GM19238 (cell line): ENCODE measurements around the gene GLB1L3.
"Not testable (repeated sequence)": the region's sequence is repeated elsewhere in the genome, so short reads cannot be mapped to it uniquely, and the experiment has no call there.

ENCODE experiments used
- DNase-seq: peaks from one replicate; pipeline ENCODE4 v3.0.0; 2011; ENCODE audit warnings: low spot score; ENCODE audit not compliant: insufficient read length

Gene GLB1L3

GRCh38 chr11:134343646-134344045, 67.5 kb downstream of the GLB1L3 start:
- DNase-seq, result no peak

GRCh38 chr11:134344497-134345236, 68.5 kb downstream of the GLB1L3 start:
- DNase-seq, result not testable (repeated sequence)

DNA sequence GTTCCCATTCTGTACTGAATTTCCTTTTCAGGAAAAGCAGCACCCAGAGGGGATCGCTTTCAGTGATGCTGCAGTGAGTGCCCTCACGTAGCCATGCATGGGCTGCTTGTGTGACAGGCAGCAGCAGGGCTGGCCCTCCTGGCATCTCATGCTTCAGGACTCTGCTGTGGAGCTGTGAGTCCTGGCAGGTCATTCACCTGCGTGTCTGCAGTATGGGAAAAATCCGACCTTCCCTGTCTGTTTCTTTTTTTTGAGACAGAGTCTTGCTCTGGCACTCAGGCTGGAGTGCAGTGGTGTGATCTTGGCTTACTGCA, 69.0 kb downstream of the GLB1L3 start:
- DNase-seq, result no peak

- no peak for DNase-seq
Observed at GRCh38 chr11:134346101-134346975, 70.2 kb downstream of the GLB1L3 start.

DNA sequence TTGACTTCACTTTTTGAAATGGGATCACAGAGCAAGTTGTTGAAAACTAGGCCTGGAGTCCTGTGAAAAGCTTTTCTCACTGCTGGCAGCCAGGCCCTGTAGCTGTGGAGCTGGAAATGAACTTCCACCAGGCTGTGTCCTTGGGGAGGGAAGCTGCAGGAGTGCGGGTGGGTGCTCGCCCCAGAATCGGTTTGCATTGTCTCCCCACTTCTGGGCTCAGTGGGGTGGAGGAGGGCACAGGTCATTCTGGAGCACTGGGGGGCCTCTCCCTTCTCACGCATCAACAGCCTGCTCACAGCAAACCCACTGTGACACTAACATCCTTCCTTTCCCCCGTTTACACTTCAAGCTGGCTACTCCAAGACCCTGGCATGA, 70.8 kb downstream of the GLB1L3 start:
- no peak for DNase-seq

GRCh38 chr11:134347441-134347840, 71.3 kb downstream of the GLB1L3 start:
- DNase-seq, result no peak

DNA sequence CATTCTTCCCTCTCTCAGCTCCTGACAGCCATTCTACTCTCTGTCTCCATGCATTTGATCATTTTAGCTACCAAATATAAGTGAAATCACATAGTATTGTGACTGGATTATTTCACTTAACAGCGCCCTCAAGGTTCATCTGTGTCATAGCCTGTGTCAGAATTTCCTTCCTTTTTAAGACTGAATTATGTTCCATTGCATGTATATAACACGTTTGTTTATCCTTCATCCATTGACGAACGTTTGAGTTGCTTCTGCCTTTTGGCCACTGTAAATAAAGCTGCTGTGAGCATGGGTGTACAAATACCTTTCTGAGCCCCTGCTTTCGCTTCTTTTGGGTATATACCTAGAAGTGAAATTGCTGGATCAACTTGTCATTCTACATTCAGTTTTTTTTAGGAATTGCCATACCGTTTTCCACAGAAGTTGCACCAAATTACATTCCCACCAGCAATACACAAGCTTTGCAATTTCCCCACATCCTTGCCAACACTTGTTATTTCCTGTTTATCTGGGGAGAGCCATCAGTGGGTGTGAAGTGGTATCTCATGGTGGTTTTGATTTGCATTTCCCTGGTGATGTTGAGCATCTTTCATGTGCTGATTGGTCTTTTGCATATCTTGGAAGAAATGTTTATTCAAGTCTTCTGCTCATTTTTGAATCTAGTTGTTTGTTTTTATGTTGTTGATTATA, 73.1 kb downstream of the GLB1L3 start:
- DNase-seq, result no peak

GRCh38 chr11:134349802-134350355, 73.7 kb downstream of the GLB1L3 start:
- DNase-seq, result no peak

GRCh38 chr11:134350381-134350780, 74.2 kb downstream of the GLB1L3 start:
- no peak for DNase-seq

DNA sequence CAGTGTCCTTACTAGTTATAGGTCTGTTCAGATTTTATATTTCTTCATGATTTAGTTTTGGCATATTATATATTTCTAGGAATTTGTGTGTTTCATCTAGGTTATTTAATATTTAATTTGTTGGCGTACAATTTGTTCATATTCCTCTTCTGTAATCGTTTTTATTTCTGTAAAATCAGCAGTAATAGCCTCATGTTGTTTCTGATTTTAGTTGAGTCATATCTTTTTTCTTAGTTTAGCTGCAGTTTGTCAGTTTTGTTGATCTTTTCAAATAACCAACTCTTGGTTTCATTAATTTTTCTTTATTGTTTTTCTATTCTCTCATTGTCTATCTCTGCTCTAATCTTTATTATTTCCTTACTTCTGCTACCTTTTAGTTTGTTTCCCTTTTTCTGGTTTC, 75.9 kb downstream of the GLB1L3 start:
- no peak for DNase-seq

DNA sequence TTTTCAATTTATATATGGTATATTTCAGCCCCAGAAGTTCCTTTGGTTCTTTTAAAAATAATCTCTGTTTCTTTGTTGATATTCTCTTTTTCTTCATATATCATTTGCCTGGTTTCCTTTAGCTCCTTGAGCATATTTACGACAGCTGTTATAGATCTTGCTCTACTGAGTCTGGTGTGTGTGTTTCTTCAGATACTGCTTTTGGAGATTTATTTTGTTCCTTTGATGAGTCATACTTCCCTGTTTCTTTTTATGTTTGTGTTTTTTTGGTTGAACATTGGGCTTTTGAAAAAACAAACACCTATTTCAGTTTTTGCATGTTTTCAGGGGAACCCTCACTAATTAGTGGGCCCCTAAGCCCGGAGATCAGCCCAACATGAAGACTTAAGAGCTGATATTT, 79.0 kb downstream of the GLB1L3 start:
- no peak for DNase-seq

GRCh38 chr11:134355656-134356055, 79.5 kb downstream of the GLB1L3 start:
- no peak for DNase-seq

DNA sequence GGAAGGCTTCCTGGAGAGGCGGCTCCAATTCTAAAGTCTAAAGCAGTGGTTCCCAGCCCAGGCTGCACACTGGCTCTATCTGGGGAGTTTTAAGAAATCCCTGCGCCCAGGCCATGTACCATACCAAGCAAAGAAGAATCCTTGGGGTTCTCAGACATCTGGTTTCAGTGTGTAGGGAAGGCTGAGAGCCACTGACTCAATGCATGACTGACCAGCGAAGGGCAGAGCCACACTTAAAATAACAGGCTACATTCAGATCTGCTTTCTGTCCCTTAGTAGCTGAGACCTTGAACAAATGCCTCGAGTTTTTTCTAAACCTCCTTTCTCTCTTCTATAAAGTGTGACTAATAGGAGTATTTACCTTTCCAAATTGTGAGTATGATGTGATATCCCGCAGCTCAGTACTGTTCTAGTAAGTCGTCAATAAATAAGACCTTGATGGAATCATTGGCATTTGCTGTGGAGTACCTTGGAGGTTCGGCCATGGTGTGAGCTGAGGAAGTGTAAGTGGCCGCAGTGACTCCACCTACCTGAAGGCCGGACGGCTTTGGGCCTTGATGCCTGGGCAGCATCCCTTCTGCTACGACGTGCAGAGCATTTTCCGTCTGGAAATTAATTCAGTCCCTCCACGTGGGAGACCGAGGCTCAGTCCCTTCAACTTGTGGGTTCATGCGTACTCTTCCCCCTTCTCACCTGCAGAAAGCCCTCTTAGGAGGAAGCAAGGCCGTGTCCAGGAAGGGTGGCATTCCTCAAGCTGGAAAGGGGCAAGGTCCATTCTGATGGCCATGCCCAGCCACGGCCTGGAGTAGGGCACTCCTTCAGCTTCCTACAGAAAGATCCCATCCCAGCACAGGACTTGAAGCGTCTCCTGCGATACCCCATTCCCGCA, 80.7 kb downstream of the GLB1L3 start:
- no peak for DNase-seq

- no peak for DNase-seq
Observed at GRCh38 chr11:134357545-134357839, 81.3 kb downstream of the GLB1L3 start.

- DNase-seq, result no peak
Observed at GRCh38 chr11:134358165-134358855, 82.1 kb downstream of the GLB1L3 start.

- no peak for DNase-seq
Observed at GRCh38 chr11:134358856-134359490, 82.8 kb downstream of the GLB1L3 start.

- DNase-seq, result no peak
Observed at GRCh38 chr11:134359646-134360045, 83.5 kb downstream of the GLB1L3 start.

- peak; percentile 72 for DNase-seq
Observed at GRCh38 chr11:134360050-134360835, 84.1 kb downstream of the GLB1L3 start.

DNA sequence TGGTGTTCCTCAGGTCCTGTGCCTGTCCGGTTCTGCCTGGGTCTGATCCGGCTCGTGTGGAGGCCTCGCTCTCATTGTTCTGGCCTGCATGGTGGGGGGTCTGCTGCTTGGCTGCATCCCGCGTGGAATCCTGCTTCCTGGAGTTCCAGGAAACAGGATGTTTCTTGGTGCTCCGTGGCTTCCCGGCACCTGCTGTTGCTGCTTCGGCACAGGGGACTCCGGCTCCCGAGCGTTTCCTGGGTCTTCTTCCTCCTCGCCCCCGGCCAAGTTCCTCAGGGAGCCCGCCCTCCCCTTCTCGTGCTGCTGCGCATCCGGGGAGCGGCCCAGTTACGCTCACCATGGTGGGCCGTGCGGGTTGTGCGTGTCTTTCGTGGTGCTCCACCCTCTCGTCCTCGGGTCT, 85.5 kb downstream of the GLB1L3 start:
- DNase-seq, result no peak
